HG03103 (cell line): ENCODE measurements around the gene ERN2.
A peak's percentile ranks its signal among the peaks of the same experiment; 100 is the strongest.

Experiments used
- ATAC-seq: cut with Tn5 transposase; IDR thresholded peaks from one replicate; pipeline ENCODE4 v1.9.1; 2021; ENCODE audit warnings: low read depth; ENCODE audit not compliant: unreplicated experiment

Gene ERN2

GRCh38 chr16:23690771-23691482 is 22.1 kb downstream of the ERN2 start:
- no peak for ATAC-seq

- ATAC-seq, result no peak
Observed at GRCh38 chr16:23689442-23690187, 23.4 kb downstream of the ERN2 start.

DNA sequence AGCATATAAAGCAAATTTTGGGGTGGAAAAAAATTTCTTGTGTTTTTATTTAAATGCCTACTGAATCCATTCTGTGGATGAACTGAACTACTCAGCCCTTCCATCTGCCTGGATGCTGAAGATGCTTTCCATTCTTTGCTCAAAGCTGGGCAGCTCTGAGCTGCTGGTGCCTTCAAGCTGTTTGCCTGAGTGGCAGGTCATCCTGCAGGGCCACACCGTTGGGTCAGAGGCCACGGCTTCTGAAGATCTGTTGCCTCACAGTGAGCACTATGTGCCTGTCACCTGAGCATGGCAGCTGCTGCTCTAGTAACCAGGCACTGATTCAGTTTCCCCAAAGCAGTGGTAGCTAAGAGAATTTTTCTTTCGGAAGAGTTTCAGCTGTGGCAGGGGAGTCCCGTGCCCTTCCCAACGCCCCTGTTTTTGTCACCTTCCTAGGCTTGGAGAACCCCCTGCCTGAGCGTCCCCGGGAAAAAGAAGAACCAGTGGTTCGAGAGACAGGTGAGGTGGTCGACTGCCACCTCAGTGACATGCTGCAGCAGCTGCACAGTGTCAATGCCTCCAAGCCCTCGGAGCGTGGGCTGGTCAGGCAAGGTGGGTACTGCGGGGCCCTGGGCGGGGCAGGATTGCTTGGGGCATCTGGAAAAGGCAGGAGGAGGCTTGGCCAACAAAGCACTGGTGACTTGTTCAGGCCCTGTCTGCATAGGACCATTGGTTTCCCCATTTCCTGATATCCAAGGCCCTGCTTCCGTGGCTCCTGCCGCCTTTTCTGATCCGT is 25.8 kb downstream of the ERN2 start:
- no peak for ATAC-seq

GRCh38 chr16:23683487-23683886 is 29.5 kb downstream of the ERN2 start:
- no peak for ATAC-seq

- no peak for ATAC-seq
Observed at GRCh38 chr16:23682181-23682580, 30.8 kb downstream of the ERN2 start.

DNA sequence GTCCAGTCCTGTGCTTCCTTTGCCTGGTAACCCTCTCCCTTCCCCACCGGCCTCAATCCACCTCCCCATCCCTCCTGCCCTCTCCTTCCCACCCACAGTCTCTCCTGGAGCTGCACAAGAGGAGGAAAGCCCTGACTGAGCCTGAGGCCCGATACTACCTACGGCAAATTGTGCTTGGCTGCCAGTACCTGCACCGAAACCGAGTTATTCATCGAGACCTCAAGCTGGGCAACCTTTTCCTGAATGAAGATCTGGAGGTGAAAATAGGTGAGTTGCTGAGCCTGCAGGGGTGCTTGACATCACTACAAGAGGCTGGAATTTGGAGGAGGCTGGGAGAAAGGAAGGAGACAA is 33.1 kb downstream of the ERN2 start:
- no peak for ATAC-seq

DNA sequence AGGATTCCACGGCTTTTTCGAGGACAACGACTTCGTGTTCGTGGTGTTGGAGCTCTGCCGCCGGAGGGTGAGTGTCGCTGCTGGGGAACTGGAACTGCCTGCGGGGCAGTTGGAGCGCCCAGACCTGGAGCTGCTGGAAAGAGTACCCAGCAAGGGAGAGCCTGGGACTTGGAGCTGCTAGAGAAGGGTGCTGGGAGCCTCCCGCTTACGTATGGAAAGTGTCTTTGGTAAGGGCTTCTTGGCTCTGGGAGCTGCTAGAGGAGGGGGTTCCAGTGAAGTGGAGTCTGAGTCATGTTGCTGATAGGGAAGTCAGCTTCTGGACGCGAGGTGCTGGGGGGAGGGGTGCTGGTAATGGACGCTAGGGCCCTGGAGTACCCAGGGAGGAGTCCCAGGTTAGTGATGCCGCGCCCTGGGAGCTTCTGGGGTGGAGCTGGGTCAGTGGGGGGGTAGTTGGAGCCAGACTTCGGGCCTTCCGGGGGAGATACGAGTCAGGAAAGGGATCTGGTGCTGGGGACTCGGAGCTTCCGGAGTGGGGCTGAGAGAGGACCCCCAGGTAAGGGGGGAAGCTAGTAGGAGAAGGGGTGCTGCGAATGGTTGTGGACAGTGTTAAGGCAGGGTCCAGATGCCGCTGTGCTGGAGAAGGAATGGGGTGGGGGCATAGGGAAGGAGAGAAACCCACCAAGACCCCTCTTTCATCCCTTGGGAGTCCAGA is 33.6 kb downstream of the ERN2 start:
- ATAC-seq, result no peak

GRCh38 chr16:23678430-23679273 is 34.4 kb downstream of the ERN2 start, which contains the start of gene PLK1:
Gene PLK1, plus strand, starts transcription at chr16:23678889. Its CDS starts 44 bp downstream, at chr16:23678933.
- ATAC-seq, result peak; percentile 76

DNA sequence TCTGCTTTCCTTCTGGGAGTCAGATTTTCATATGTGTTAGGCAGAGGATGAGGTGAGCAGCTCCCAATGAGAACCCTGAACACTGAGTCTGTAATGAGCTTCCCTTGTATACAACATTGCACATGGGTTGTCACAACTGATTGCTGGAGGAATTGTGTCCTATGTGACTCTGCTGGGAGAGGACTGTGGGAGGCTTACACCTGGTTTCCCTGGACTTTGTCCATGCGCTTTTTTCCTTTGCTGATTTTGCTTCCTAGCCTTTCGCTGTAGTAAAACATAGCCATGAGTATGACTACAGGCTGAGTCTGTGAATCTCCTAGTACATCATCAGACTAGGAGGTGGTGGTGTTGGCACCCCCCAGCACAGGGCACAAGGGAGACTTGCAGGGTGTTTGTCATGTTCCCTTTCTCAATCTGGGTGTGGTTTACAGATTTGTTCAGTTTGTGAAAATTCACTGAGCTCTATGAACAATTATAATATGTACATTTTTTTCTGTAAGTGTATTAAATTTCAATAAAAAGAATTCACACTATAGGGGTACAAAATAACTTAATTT is 36.0 kb downstream of the ERN2 start:
- no peak for ATAC-seq

- ATAC-seq, result no peak
Observed at GRCh38 chr16:23673971-23674614, 38.9 kb downstream of the ERN2 start.

DNA sequence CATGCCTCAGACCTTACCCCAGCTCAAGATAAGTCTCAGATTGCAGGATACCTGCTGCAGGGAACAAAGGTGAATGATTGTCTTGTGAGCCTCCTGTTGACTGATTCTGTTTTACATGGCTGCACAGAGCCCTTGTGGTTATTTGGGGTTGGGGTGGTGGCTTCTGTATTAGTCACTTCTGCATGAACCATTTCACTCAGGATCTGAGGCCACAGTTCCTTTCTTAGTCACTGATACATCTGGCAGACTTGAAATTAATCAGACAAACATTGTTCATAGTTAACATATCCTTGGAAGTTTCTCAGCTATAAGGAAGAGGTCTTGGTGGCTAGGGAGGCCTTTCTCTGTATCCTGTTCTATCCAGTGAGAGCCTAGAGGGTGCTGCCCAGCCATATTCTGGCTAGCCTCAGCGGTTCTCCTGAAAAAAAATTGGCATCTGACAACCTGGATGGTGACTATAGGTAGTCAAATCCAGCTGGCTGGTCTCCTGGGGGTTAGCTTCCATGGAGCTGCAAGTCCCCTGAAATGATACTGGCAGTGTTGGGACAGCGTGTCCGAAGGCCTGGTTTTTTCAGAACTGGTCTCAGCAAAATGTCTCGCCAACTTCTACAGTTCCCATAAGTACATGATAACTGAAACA is 42.8 kb downstream of the ERN2 start:
- ATAC-seq, result peak; percentile 92

- no peak for ATAC-seq
Observed at GRCh38 chr16:23668873-23669272, 44.1 kb downstream of the ERN2 start.

- ATAC-seq, result no peak
Observed at GRCh38 chr16:23668225-23668624, 44.8 kb downstream of the ERN2 start.

DNA sequence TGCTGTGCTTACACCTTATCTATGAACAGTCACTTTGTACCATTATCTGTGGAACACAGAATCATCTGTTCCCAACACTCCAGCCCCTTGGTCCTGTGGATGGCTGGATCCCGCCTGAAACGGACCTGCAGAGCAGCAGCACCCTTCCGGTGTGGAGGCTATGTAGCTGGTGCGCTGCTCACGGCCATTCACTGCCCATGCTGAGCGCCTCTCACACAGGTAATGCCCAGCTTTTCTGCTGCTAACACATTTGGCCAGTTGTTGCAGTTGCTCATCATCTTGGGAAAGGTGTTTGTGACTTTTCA is 45.7 kb downstream of the ERN2 start:
- no peak for ATAC-seq

DNA sequence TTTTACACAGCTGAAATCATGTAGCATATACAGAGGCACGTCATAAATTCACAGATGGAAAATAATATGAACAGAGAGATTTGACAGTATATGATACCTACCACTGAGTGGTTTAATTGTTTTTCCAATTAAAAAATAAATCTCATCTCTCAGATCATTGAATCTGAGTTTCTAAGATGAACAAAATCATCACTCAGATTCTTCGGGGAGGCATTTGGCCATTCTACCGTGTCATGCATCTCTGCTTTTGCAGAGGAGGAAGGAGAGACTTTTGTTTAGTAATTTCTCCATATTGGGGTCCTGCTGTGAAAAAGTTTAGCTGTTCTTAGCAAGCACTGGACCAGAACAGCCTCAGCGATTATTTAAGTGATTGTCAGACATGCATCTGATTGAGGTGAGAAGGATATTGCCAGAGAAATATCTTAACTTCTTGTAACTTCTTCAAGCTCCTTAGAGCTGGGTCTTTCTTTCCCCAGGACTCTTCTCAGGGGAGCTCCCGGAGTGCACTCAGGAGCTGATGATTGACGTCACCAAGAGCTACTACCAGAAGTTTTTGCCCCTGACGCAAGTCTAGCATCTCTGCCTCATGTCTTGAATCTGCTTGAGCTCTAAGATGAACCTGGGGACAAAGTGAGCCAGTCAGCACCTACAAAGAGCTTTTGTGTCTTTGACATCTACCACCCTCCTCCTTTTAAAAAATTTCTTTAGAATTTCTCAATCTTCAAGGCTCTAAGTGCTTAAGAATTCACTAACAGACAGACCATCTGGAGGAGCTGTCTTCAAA is 46.3 kb downstream of the ERN2 start:
- no peak for ATAC-seq

- ATAC-seq, result no peak
Observed at GRCh38 chr16:23663918-23664317, 49.1 kb downstream of the ERN2 start.

DNA sequence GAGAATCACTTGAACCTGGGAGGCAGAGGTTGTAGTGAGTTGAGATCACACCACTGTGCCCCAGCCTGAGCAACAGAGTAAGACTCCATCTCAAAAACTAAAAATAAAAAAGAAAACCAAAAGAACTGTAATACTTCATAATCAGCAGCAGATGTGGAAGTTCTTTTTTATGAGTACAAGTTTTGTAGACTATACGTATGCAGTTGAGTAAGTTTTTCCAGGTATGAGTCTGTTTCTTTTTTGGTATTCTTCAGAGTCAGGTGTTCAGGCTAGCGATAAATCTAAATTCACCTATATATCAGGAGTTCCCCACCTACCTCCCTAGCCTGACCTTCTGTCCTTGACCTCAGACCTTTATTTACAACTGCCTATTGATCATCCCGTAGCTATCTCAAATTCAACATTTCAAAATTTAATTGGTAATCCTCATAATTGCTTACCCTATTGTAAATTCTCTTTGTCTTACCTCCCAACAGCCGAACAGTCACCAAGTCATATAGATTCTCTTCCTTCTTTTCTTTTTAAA is 61.0 kb downstream of the ERN2 start:
- ATAC-seq, result no peak
